ENCODE measurements around the gene VNN1. TPM values are rescaled to one million over a fixed set of nuclear protein-coding genes. Genes with fewer than 3 reads are reported as not detected.

VNN1 gene
- total and polyA plus RNA-seq, 9 donors = 0.28 to 5.0 (median 1.3) TPM; not detected in 1

DNA sequence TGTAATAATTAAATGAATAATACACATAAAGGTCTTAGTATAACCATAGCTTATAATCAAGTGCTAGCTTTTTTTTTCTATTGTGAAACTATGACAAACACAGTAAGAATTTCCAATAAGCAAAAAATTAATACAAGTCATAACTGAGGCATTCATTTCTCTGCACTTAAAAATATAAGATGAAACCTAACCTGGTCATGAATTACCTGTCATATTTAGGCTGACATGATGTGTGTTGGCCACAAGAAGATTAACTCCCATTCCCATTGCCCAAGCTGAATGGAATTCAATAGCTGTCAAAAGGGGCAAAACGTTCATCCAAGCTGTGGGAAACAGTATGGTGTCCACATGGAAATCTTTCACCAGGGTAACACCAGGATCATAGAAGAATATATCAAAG is 38.4 kb upstream of the VNN1 start:
- Histone ChIP-seq H3K4me1 (ENCODE audit: insufficient read depth) (no peaks in the 10 kb centered on the region), H3K27ac (no peak overlapping the region), H3K27me3 (no peaks in the 10 kb centered on the region), H3K9me3 (no peaks in the 10 kb centered on the region), H3K4me3 (no peak overlapping the region), H3K36me3 (no peaks in the 10 kb centered on the region)
- TF ChIP-seq EP300 (IDR thresholded peaks at IDR 0.05) (no peak), POLR2A (IDR thresholded peaks at IDR 0.05) (no peak)
- TF ChIP-seq, protein P1, sequence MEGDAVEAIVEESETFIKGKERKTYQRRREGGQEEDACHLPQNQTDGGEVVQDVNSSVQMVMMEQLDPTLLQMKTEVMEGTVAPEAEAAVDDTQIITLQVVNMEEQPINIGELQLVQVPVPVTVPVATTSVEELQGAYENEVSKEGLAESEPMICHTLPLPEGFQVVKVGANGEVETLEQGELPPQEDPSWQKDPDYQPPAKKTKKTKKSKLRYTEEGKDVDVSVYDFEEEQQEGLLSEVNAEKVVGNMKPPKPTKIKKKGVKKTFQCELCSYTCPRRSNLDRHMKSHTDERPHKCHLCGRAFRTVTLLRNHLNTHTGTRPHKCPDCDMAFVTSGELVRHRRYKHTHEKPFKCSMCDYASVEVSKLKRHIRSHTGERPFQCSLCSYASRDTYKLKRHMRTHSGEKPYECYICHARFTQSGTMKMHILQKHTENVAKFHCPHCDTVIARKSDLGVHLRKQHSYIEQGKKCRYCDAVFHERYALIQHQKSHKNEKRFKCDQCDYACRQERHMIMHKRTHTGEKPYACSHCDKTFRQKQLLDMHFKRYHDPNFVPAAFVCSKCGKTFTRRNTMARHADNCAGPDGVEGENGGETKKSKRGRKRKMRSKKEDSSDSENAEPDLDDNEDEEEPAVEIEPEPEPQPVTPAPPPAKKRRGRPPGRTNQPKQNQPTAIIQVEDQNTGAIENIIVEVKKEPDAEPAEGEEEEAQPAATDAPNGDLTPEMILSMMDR (IDR thresholded peaks at IDR 0.05) = no peak
- DNase-seq = no peak
- intact Hi-C loops (cut with DNase I) = no loop called here
- 57 to 62% (median 57%) methylated on average over 1 of the region's 1 CpG for WGBS, 3 donors

DNA sequence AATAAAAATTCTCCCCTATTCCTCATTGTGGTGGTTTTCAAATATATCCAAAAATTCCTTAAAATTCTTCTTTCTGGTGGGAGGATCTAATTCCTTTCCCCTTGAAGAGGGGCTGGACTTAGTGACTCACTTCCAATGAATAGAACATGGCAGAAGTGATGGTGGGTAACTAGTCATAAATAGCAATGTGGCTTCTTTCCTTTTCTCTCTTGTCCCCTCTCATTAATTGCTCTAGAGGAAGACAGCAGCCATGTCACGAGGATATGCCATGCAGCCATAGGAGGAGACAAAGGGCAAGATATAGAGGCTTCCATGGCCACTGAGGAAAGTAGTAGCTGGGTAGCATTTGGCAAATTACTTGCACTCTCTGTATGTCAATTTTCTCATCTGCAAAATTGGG is 38.0 kb upstream of the VNN1 start:
- no peaks in the 10 kb centered on the region for H3K36me3 ChIP-seq
- H3K9me3 ChIP-seq = no peaks in the 10 kb centered on the region
- intact Hi-C loops (cut with DNase I) = no loop called here
- H3K4me1 ChIP-seq (ENCODE audit: insufficient read depth) = no peaks in the 10 kb centered on the region
- DNase-seq = no peak
- TF ChIP-seq, protein P1 (IDR thresholded peaks at IDR 0.05) = no peak
- TF ChIP-seq EP300 (IDR thresholded peaks at IDR 0.05) (no peak), POLR2A (IDR thresholded peaks at IDR 0.05) (no peak)
- 74 to 90% (median 84%) methylated on average over 1 of the region's 1 CpG for WGBS, 3 donors
- H3K27me3 ChIP-seq = no peaks in the 10 kb centered on the region
- no peak overlapping the region for H3K4me3 ChIP-seq
- H3K27ac ChIP-seq = no peak overlapping the region

GRCh38 chr6:132751306-132751705 is 37.5 kb upstream of the VNN1 start:
- TF ChIP-seq, protein P1 (IDR thresholded peaks at IDR 0.05) = no peak
- TF ChIP-seq EP300 (IDR thresholded peaks at IDR 0.05) = no peak
- no peak for TF ChIP-seq POLR2A (IDR thresholded peaks at IDR 0.05)
- H3K4me3 ChIP-seq = no peak overlapping the region
- no peak overlapping the region for H3K27ac ChIP-seq
- no peaks in the 10 kb centered on the region for H3K36me3 ChIP-seq
- no peak for DNase-seq
- H3K9me3 ChIP-seq = no peaks in the 10 kb centered on the region
- no peaks in the 10 kb centered on the region for H3K4me1 ChIP-seq (ENCODE audit: insufficient read depth)
- H3K27me3 ChIP-seq = no peaks in the 10 kb centered on the region
- 90 to 93% (median 92%) methylated on average over 4 of the region's 4 CpGs for WGBS, 3 donors
- intact Hi-C loops (cut with DNase I) = no loop called here

- TF ChIP-seq EP300 (IDR thresholded peaks at IDR 0.05) (no peak), POLR2A (IDR thresholded peaks at IDR 0.05) (no peak)
- TF ChIP-seq, protein P1 (IDR thresholded peaks at IDR 0.05) = no peak
- no peaks in the 10 kb centered on the region for H3K27me3 ChIP-seq
Measured at GRCh38 chr6:132750455-132751248, 36.8 kb upstream of the VNN1 start.

More at GRCh38 chr6:132750455-132751248, 36.8 kb upstream of the VNN1 start:
- H3K4me3 ChIP-seq = no peak overlapping the region
- H3K36me3 ChIP-seq = no peaks in the 10 kb centered on the region
- no peak for DNase-seq
- H3K9me3 ChIP-seq = no peaks in the 10 kb centered on the region
- no peaks in the 10 kb centered on the region for H3K4me1 ChIP-seq (ENCODE audit: insufficient read depth)
- intact Hi-C loops (cut with DNase I) = no loop called here
- H3K27ac ChIP-seq = no peak overlapping the region
- 76 to 84% (median 78%) methylated on average over 8 of the region's 8 CpGs for WGBS, 3 donors
